Fibroblast of skin of right biceps (primary cell): ENCODE data around the gene NFE2L3.

Source experiments
- DNase-seq: peaks from one replicate; pipeline ENCODE4 v3.0.0-alpha.2; 2013

Gene NFE2L3

GRCh38 chr7:26200444-26201246, 48.6 kb downstream of the NFE2L3 start, which contains the start of gene HNRNPA2B1:
HNRNPA2B1 (minus strand) TSS chr7:26200746; CDS start chr7:26200577, 169 bp downstream.
- DNase-seq = peak; percentile 99

DNA sequence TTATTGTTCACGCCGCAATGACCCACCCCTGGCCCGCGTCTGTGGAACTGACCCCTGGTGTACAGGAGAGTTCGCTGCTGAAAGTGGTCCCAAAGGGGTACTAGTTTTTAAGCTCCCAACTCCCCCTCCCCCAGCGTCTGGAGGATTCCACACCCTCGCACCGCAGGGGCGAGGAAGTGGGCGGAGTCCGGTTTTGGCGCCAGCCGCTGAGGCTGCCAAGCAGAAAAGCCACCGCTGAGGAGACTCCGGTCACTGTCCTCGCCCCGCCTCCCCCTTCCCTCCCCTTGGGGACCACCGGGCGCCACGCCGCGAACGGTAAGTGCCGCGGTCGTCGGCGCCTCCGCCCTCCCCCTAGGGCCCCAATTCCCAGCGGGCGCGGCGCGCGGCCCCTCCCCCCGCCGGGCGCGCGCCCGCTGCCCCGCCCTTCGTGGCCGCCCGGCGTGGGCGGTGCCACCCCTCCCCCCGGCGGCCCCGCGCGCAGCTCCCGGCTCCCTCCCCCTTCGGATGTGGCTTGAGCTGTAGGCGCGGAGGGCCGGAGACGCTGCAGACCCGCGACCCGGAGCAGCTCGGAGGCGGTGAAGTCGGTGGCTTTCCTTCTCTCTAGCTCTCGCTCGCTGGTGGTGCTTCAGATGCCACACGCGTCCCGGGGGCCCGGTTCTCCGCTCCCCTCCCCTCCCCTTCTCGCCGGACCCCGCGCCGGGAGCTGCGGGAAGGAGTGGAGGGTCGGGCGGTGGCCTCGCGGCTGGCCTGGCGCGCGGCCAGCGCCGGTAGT, 49.4 kb downstream of the NFE2L3 start, which contains the start of gene CBX3:
CBX3 (plus strand) TSS at position 499 of the 772 bp plus-strand sequence. CDS start 1,254 bp downstream, outside the sequence.
- DNase-seq = no peak

GRCh38 chr7:26202019-26202990, 50.3 kb downstream of the NFE2L3 start:
- DNase-seq = peak; percentile 61

DNA sequence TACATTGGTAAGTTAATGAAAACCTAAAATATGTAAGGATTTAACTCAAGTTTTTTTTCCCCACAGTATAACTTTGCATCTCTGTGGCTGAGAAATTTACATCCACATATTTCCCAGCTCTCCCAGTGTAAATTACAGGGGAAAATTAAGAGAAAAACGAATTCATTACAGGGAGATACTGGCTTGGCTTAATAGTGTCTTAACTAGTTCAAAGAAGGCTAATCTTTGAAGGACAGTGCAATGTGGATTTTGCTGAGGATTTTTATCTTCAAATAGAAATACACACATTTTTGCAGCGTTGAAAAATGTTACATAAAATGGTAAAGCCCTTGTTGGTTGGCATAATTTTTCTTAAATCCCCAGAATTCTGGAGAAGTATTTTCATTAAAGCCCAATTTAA, 51.0 kb downstream of the NFE2L3 start:
- DNase-seq = no peak

DNA sequence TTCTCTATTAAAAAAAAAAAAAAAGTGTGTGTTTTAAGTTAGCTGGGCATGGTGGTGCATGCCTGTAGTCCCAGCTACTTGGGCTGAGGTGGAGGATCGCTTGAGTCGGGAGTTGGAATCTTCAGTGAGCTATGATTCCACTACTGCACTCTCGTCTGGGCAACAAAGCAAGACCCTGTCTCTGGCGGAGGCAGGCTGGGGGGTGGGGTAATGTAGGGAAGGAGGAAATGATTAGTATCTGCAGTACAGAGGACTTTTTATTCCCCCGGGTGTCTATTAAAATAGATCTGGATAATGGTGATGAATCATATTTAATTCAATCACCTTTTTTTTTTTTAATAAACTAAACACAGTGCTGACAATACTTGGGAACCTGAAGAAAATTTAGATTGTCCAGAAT, 56.0 kb downstream of the NFE2L3 start:
- no peak for DNase-seq

- DNase-seq = no peak
Measured at GRCh38 chr7:26212921-26213718, 61.1 kb downstream of the NFE2L3 start.

DNA sequence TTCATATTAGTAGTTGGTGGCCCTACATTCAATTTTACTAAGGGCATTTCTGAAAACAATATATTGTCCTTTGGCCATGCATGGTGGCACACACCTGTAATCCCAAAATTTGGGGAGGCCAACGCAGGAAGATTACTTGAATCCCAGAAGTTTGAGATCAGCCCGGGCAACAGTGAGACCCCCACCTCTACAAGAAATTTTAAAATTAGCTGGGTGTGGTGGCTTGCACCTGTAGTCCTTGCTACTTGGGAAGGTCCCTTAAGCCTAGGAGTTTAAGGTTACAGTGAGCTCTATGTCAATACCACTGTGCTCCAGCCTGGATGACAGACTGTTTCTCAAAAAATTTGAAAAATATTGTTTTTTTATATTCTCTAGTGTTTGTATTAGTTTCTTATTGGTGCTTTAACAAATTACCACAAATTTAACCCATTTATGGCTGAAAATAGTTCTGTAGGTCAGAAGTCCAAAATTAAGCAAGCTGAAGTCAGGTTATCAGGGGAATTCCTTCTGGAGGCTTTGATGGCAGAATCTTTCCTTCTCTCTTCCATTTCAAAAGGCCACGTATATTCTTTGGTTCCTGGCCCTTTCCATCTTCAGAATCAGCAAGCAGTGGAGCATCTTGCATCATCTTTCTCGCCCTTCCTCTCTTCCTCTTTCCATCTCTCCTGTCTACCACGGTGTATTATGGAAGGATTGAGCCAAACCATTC, 62.0 kb downstream of the NFE2L3 start:
- no peak for DNase-seq

DNA sequence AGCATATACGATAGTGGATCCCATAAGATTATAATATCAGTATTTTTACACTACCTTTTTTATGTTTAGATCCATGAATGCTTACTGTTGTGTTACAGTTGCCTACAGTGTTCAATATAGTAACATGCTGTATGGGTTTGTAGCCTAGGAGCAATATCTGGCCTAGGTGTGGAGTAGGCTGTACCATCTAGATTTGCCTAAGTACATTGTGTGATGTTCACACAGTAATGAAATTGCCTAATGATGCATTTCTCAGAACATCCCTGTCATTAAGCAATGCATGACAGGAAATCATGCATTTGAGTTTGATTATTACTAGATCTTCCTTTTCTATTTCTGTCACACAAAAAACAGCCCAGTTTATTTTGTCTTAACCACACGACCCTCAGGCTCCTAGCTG, 64.1 kb downstream of the NFE2L3 start:
- no peak for DNase-seq

GRCh38 chr7:26224359-26224758, 72.4 kb downstream of the NFE2L3 start:
- DNase-seq = no peak

DNA sequence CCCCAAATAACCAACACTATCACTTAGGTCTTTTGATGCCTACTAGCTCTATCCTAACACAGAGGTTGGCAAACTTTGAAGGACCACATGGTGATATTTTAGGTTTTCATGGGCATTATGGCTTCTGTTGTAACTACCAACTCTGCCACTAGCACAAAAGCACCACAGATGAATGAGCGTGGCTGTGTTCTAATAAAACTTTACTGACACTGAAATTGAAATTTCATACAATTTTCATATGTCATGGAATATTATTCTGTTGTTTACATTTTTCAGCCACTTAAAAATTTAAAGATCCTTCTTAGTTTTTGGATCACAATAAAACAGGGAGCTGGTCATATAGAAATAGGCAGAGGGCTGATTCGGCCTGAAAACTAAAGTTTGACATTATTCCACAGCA, 76.0 kb downstream of the NFE2L3 start:
- DNase-seq = no peak

- no peak for DNase-seq
Measured at GRCh38 chr7:26233902-26234511, 82.0 kb downstream of the NFE2L3 start.
